ENCODE data around the gene PRB2. TPM values are rescaled to one million over a fixed set of nuclear protein-coding genes. Genes with fewer than 3 reads are reported as not detected.

Gene PRB2
- total and polyA plus RNA-seq, 9 of the 15 experiments (the other 6 are each of a cell fraction or from before 2014, with no cell fraction given) = not detected

DNA sequence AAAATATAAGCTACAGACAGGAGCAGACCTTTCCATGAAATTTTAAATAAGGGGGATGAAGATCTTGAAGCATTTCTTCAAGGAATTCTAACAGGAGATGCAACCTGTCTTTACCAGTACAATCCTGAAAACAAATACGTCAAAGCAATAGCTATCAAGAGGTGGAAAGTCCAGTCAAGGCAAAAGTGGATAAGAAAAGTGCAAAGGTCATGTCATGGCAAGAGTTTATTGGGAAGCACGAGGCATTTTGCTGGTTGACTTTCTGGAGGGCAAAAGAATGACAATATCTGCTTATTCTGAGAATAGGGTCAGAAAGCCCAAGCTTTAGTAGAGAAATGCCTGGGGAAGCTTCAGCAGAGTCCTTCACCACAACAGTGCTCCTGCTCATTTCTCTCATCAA, 50.9 kb downstream of the PRB2 start:
- 0% methylated on average over 1 of the region's 2 CpGs for WGBS (ENCODE audit: insufficient coverage, low coverage, missing lambda C conversion rate)

More for the DNA sequence above, 50.9 kb downstream of the PRB2 start:
- Histone ChIP-seq H3K79me2 (ENCODE audit: control insufficient read depth, insufficient read depth, low read length) (no peaks in the 10 kb centered on the region), H3K4me2 (ENCODE audit: insufficient read depth, low read length) (no peak overlapping the region), H3K9me1 (ENCODE audit: control insufficient read depth, insufficient read depth, low read length) (no peaks in the 10 kb centered on the region), H4K20me1 (replicated peaks; ENCODE audit: control insufficient read depth, insufficient read depth, low read length) (no peaks in the 10 kb centered on the region), H2AFZ (ENCODE audit: low read depth, low read length) (no peak overlapping the region), H3K9me3 (replicated peaks; ENCODE audit: control insufficient read depth, insufficient read depth, low read depth, low read length) (no peaks in the 10 kb centered on the region), H3K4me1 (replicated peaks in 1 of 2; ENCODE audit: control insufficient read depth in 2 of 2, insufficient read depth in 2 of 2, low read length in 2 of 2) (no peaks in the 10 kb centered on the region), H3K4me3 (no peak overlapping the region), H3K9ac (ENCODE audit: insufficient read depth in 1 of 2, low read depth in 2 of 2, low read length in 2 of 2) (no peak overlapping the region), H3K27me3 (ENCODE audit: control insufficient read depth in 2 of 2, insufficient read depth in 2 of 2, low read length in 2 of 2) (no peaks in the 10 kb centered on the region), H3K36me3 (ENCODE audit: control insufficient read depth, insufficient read depth, low read length) (no peaks in the 10 kb centered on the region), H3K27ac (ENCODE audit: extremely low read depth, low read depth, low read length) (no peak overlapping the region)
- TF ChIP-seq HDAC8 (tag; IDR thresholded peaks at IDR 0.05) (no peak), RBM15 (IDR thresholded peaks at IDR 0.05; ENCODE audit: insufficient read depth, low read length) (no peak), KLF6 (CRISPR knock-in tag; IDR thresholded peaks at IDR 0.05; ENCODE audit: borderline replicate concordance) (no peak), SRSF3 (IDR thresholded peaks at IDR 0.05; ENCODE audit: insufficient read depth, low read length) (no peak), THRAP3 (IDR thresholded peaks at IDR 0.05; ENCODE audit: borderline replicate concordance) (no peak), DPF2 (IDR thresholded peaks at IDR 0.05) (no peak), RAD51 (IDR thresholded peaks at IDR 0.05; ENCODE audit: borderline replicate concordance, low read depth) (no peak), MAFF (IDR thresholded peaks at IDR 0.05; ENCODE audit: low read length) (no peak)
- TF ChIP-seq, protein P1, sequence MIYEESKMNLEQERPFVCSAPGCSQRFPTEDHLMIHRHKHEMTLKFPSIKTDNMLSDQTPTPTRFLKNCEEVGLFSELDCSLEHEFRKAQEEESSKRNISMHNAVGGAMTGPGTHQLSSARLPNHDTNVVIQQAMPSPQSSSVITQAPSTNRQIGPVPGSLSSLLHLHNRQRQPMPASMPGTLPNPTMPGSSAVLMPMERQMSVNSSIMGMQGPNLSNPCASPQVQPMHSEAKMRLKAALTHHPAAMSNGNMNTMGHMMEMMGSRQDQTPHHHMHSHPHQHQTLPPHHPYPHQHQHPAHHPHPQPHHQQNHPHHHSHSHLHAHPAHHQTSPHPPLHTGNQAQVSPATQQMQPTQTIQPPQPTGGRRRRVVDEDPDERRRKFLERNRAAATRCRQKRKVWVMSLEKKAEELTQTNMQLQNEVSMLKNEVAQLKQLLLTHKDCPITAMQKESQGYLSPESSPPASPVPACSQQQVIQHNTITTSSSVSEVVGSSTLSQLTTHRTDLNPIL (CRISPR knock-in tag; IDR thresholded peaks at IDR 0.05) = no peak
- TF ChIP-seq, protein P2, sequence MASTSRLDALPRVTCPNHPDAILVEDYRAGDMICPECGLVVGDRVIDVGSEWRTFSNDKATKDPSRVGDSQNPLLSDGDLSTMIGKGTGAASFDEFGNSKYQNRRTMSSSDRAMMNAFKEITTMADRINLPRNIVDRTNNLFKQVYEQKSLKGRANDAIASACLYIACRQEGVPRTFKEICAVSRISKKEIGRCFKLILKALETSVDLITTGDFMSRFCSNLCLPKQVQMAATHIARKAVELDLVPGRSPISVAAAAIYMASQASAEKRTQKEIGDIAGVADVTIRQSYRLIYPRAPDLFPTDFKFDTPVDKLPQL (IDR thresholded peaks at IDR 0.05; ENCODE audit: extremely low read depth, insufficient read length) = no peak
- BruUV-seq (replicated peaks) = no TSS peak
- intact Hi-C loops (cut with micrococcal nuclease) = no loop called here
- DNase-seq (ENCODE audit: extremely low read depth in 1 of 4, low spot score in 3 of 4) = no peak
- ChIA-PET POLR2A (no interaction called here), CTCF (ENCODE audit: low intra/inter-chr PET ratio) (no interaction called here)
- in situ Hi-C loops (cut with MboI) = no loop called here
- no peak for ATAC-seq
- FAIRE-seq = no peak

Other genes starting within 250 kb of the PRB2 start
- gene SMIM10L1, start 224.4 kb downstream of the PRB2 start, total RNA-seq (2014; rRNA removed) = 8.8 and 9.7 TPM in 2 replicates
- gene SMIM10L1, start 224.4 kb downstream of the PRB2 start, total RNA-seq (2014; rRNA removed; fragmentation: Illumina TruSeq; extraction: Trizol) = 9.0 and 9.9 TPM in 2 replicates
- gene SMIM10L1, start 224.4 kb downstream of the PRB2 start, total RNA-seq (2015; rRNA removed; fragmentation: Illumina TruSeq; extraction: Trizol) = 10.1 and 10.3 TPM in 2 replicates
- gene SMIM10L1, start 224.4 kb downstream of the PRB2 start, total RNA-seq (2021) = 9.1 TPM in 2 replicates
- gene SMIM10L1, start 224.4 kb downstream of the PRB2 start, polyA plus RNA-seq (2011; rRNA removed) = 3.6 and 4.7 TPM in 2 replicates
- 6.9 and 8.1 TPM in 2 replicates for gene SMIM10L1, start 224.4 kb downstream of the PRB2 start, polyA plus RNA-seq (2014; fragmentation: Illumina TruSeq; extraction: Trizol)
- 1 to 10 TPM; 3.0 TPM for gene SMIM10L1, start 224.4 kb downstream of the PRB2 start, polyA plus RNA-seq (2014; fragmentation: Nextera tagmentation; extraction: Ambion mirVana)
- 11.6 and 12.1 TPM in 2 replicates for gene SMIM10L1, start 224.4 kb downstream of the PRB2 start, polyA plus RNA-seq (2014; rRNA removed)
- gene TAS2R42, start 208.6 kb downstream of the PRB2 start, total RNA-seq (2014; rRNA removed) = not detected in 2 replicates
- not detected in 2 replicates for gene TAS2R42, start 208.6 kb downstream of the PRB2 start, total RNA-seq (2014; rRNA removed; fragmentation: Illumina TruSeq; extraction: Trizol)
- not detected in 2 replicates for gene TAS2R42, start 208.6 kb downstream of the PRB2 start, total RNA-seq (2015; rRNA removed; fragmentation: Illumina TruSeq; extraction: Trizol)
- not detected in 2 replicates for gene TAS2R42, start 208.6 kb downstream of the PRB2 start, total RNA-seq (2021)
- gene TAS2R42, start 208.6 kb downstream of the PRB2 start, polyA plus RNA-seq (2011; rRNA removed) = not detected in 2 replicates
- gene TAS2R42, start 208.6 kb downstream of the PRB2 start, polyA plus RNA-seq (2014; fragmentation: Illumina TruSeq; extraction: Trizol) = not detected in 2 replicates
- not detected for gene TAS2R42, start 208.6 kb downstream of the PRB2 start, polyA plus RNA-seq (2014; fragmentation: Nextera tagmentation; extraction: Ambion mirVana)
- gene TAS2R42, start 208.6 kb downstream of the PRB2 start, polyA plus RNA-seq (2014; rRNA removed) = not detected in 2 replicates
- gene PRB3, start 125.9 kb downstream of the PRB2 start, total RNA-seq (2014; rRNA removed) = not detected in 2 replicates
- gene PRB3, start 125.9 kb downstream of the PRB2 start, total RNA-seq (2014; rRNA removed; fragmentation: Illumina TruSeq; extraction: Trizol) = not detected in 2 replicates
- not detected in 2 replicates for gene PRB3, start 125.9 kb downstream of the PRB2 start, total RNA-seq (2015; rRNA removed; fragmentation: Illumina TruSeq; extraction: Trizol)
- not detected in 2 replicates for gene PRB3, start 125.9 kb downstream of the PRB2 start, total RNA-seq (2021)
- gene PRB3, start 125.9 kb downstream of the PRB2 start, polyA plus RNA-seq (2011; rRNA removed) = not detected in 2 replicates
- not detected in 2 replicates for gene PRB3, start 125.9 kb downstream of the PRB2 start, polyA plus RNA-seq (2014; fragmentation: Illumina TruSeq; extraction: Trizol)
- not detected for gene PRB3, start 125.9 kb downstream of the PRB2 start, polyA plus RNA-seq (2014; fragmentation: Nextera tagmentation; extraction: Ambion mirVana)
- 0.07 TPM in 1 of 2 replicates, not detected in the other for gene PRB3, start 125.9 kb downstream of the PRB2 start, polyA plus RNA-seq (2014; rRNA removed)
- not detected in 2 replicates for gene PRB4, start 85.1 kb downstream of the PRB2 start, total RNA-seq (2014; rRNA removed)
- gene PRB4, start 85.1 kb downstream of the PRB2 start, total RNA-seq (2014; rRNA removed; fragmentation: Illumina TruSeq; extraction: Trizol) = not detected in 2 replicates
- gene PRB4, start 85.1 kb downstream of the PRB2 start, total RNA-seq (2015; rRNA removed; fragmentation: Illumina TruSeq; extraction: Trizol) = not detected in 2 replicates
- not detected in 2 replicates for gene PRB4, start 85.1 kb downstream of the PRB2 start, total RNA-seq (2021)
- not detected in 2 replicates for gene PRB4, start 85.1 kb downstream of the PRB2 start, polyA plus RNA-seq (2011; rRNA removed)
- gene PRB4, start 85.1 kb downstream of the PRB2 start, polyA plus RNA-seq (2014; fragmentation: Illumina TruSeq; extraction: Trizol) = not detected in 2 replicates
- gene PRB4, start 85.1 kb downstream of the PRB2 start, polyA plus RNA-seq (2014; fragmentation: Nextera tagmentation; extraction: Ambion mirVana) = not detected
- not detected in 2 replicates for gene PRB4, start 85.1 kb downstream of the PRB2 start, polyA plus RNA-seq (2014; rRNA removed)

Data from K562 (cell line).